GM19099 (cell line): ENCODE measurements around the gene BAG1.

Experiments
- POLR2A ChIP-seq: IDR thresholded peaks from 3 replicates; pipeline ENCODE4 v1.6.1; 2011; ENCODE audit warnings: low read depth; ENCODE audit not compliant: insufficient read length; ENCODE audit errors: extremely low read depth

Gene BAG1

GRCh38 chr9:33220681-33221567 is 43.6 kb downstream of the BAG1 start:
- no peak for TF ChIP-seq POLR2A

DNA sequence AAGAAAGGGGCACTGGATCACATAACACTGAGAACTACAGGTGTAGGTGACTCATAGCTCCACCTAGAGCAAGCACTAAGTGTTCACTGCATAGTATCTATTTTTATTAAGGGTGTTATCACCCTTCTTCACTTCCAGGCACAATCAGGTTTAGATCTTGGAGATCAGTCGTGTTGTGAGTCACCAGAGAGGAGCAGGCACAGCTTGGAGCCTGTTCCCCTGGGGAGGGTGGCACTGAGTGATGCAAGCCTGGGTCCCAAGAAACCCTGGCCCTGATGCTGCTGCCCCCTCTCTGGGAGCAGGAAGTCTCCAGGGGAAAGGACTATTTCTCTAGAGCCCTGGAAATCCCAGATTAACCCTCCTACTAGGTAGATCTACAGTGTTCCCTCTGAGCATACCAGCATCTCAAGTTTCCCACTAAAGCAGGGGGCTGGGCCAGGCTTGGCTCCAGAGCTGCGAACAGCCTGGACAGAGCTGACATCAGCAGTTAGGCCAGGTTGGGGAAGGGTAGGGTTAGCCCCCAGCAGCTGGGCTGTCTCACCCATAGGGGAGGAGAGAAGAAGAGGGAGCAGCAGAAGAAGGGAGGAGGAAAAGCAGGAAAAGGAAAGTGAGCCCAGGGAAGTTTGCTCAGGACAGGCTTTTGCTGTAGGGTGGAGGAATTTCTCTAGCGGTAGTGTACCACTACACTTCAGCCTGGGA is 52.7 kb downstream of the BAG1 start:
- no peak for TF ChIP-seq POLR2A

DNA sequence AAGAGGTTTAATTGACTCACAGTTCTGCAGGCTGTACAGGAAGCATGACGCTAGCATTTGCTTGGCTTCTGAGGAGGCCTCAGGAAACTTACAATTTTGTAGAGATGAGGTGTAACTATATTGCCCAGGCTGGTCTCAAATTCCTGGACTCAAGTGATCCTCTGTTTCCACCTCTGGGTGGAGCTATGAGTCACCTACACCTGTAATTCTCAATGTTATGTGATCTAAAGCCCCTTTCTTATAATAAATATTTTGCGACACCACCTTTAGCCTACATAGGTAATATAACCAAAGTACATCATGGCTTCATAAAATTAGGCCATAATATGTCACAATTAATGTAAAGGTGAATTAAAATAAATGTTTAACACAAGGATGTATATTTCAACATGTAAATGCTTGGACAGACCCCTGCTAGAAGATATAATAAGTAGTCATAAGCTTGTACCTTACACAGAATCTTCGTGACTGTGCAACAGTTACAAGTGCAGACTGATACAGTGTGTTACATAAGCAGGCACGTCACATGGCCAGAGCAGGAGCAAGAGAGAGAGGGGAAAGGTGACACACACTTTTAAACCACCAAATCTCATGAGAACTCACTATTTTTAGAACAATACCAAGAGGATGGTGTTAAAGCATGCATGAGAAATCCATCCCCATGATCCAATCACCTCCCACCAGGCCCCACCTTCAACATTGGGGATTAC is 54.3 kb downstream of the BAG1 start:
- TF ChIP-seq POLR2A = no peak

DNA sequence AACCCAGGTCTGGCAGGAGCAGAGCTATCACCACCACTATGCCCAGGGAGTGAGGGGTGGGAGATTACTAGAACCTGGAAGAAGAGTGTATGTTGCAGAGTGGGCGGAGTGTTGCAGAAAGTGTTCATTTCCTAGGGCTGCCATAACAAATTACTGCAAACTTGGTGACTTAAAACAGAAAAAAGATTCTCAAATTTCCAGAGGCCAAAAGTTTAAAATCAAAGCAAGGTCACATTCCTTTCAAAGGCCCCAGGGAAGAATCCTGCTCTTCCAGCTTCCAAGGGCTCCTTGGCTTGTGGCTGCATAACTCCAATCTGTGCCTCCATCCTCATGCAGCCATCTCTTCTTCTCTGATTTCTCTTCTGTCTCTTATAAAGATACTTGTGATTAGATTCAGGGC is 55.1 kb downstream of the BAG1 start:
- no peak for TF ChIP-seq POLR2A

- TF ChIP-seq POLR2A = no peak
These were observed 61.8 kb downstream of the BAG1 start for GRCh38 chr9:33202552-33203201.
